OCI-LY1 (cell line): ENCODE measurements around the gene IL26.

ENCODE experiments used
- CTCF ChIP-seq: fragments of 200-600 bp; sonication (generic), shearing (Covaris generic); IDR thresholded peaks from 2 replicates; pipeline ENCODE4 v1.5.1; 2017; ENCODE audit warnings: mild to moderate bottlenecking, antibody characterized with exemption, low read length, moderate library complexity, mixed read lengths
- EZH2 ChIP-seq: fragments of 200-600 bp; sonication (generic), shearing (Covaris generic); IDR thresholded peaks from 2 replicates; pipeline ENCODE4 v1.8.0; 2017; ENCODE audit warnings: borderline replicate concordance, mixed run types, mild to moderate bottlenecking, antibody characterized with exemption, low read length, moderate library complexity, mixed read lengths

GRCh38 chr12:68185598-68185997 lies 40.0 kb downstream of the IL26 start:
- TF ChIP-seq CTCF: no peak
- no peak for TF ChIP-seq EZH2
